Putamen (tissue), 1 donor: ENCODE data around the gene LSM4.

Source experiments
- DNase-seq: peaks from one replicate; pipeline ENCODE4 v3.0.0-alpha.2; 2016; ENCODE audit warnings: low spot score

The LSM4 gene

GRCh38 chr19:18274781-18275356 lies 48.0 kb downstream of the LSM4 start:
- DNase-seq = peak; percentile 71

GRCh38 chr19:18274219-18274780 lies 48.6 kb downstream of the LSM4 start, which contains the start of gene IQCN:
Gene IQCN, minus strand, starts transcription at chr19:18274452. Its CDS starts 4,974 bp downstream, at chr19:18269478.
- no peak for DNase-seq

GRCh38 chr19:18273561-18274218 lies 49.2 kb downstream of the LSM4 start:
- DNase-seq = no peak

- DNase-seq = no peak
These were observed 51.4 kb downstream of the LSM4 start for GRCh38 chr19:18271433-18271841.

- no peak for DNase-seq
These were observed 52.5 kb downstream of the LSM4 start for GRCh38 chr19:18270326-18270725.

- DNase-seq = no peak
These were observed 53.7 kb downstream of the LSM4 start for GRCh38 chr19:18269070-18269723.

GRCh38 chr19:18266771-18267686 lies 55.8 kb downstream of the LSM4 start:
- DNase-seq = no peak

GRCh38 chr19:18265582-18265981 lies 57.3 kb downstream of the LSM4 start:
- no peak for DNase-seq

GRCh38 chr19:18264971-18265540 lies 57.8 kb downstream of the LSM4 start:
- no peak for DNase-seq

- DNase-seq = no peak
These were observed 58.6 kb downstream of the LSM4 start for GRCh38 chr19:18264137-18264854.

- DNase-seq = no peak
These were observed 59.3 kb downstream of the LSM4 start for GRCh38 chr19:18263324-18264136.

- no peak for DNase-seq
These were observed 60.0 kb downstream of the LSM4 start for GRCh38 chr19:18262917-18263316.

- DNase-seq = no peak
These were observed 60.7 kb downstream of the LSM4 start for GRCh38 chr19:18262144-18262543.

GRCh38 chr19:18261474-18261873 lies 61.4 kb downstream of the LSM4 start:
- DNase-seq = no peak

- DNase-seq = no peak
These were observed 63.0 kb downstream of the LSM4 start for GRCh38 chr19:18259893-18260292.

- DNase-seq = no peak
These were observed 65.1 kb downstream of the LSM4 start for GRCh38 chr19:18257503-18258470.
